SK-N-SH treated with all-trans-retinoic acid at 6 μM for 48 hours (cell line): ENCODE results near the gene CTXN3.

ENCODE experiments used
- ATAC-seq: fragments of 200-7000 bp; cut with Tn5 transposase; 3 replicates; pipeline ENCODE4 v1.9.1; 2020; ENCODE audit warnings: mild to moderate bottlenecking, moderate library complexity
- ARNTL ChIP-seq: fragments of 450-650 bp; formaldehyde crosslinking; IDR thresholded peaks from 2 replicates; pipeline ENCODE4 v1.5.0; 2020; ENCODE audit warnings: low read depth, mild to moderate bottlenecking, moderate library complexity, borderline replicate concordance
- CREB5 ChIP-seq: fragments of 250-450 bp; sonication (Bioruptor Pico); IDR thresholded peaks from 2 replicates; pipeline ENCODE4 v1.5.1; 2020; ENCODE audit warnings: low read depth, mild to moderate bottlenecking, moderate library complexity
- CSDC2 ChIP-seq: fragments of 250-450 bp; sonication (Bioruptor Pico); IDR thresholded peaks from 2 replicates; pipeline ENCODE4 v1.5.0; 2020; ENCODE audit warnings: mild to moderate bottlenecking, moderate library complexity
- CSRNP3 ChIP-seq: fragments of 250-450 bp; sonication (Bioruptor Pico); IDR thresholded peaks from 2 replicates; pipeline ENCODE4 v1.5.1; 2021; ENCODE audit warnings: mild to moderate bottlenecking, moderate library complexity
- ESRRG ChIP-seq: fragments of 250-450 bp; sonication (Bioruptor Pico); IDR thresholded peaks from 2 replicates; pipeline ENCODE4 v1.6.1; 2021; ENCODE audit warnings: mild to moderate bottlenecking
- GLIS3 ChIP-seq: fragments of 250-450 bp; sonication (Bioruptor Pico); IDR thresholded peaks from 2 replicates; pipeline ENCODE4 v1.5.0; 2020; ENCODE audit warnings: mild to moderate bottlenecking, moderate library complexity
- ISL1 ChIP-seq: fragments of 250-450 bp; sonication (Bioruptor Pico); IDR thresholded peaks from 2 replicates; pipeline ENCODE4 v2.1.2; 2022; ENCODE audit warnings: mild to moderate bottlenecking, moderate library complexity
- OSR1 ChIP-seq: fragments of 250-450 bp; sonication (Bioruptor Pico); IDR thresholded peaks from 2 replicates; pipeline ENCODE4 v1.8.0; 2022; ENCODE audit warnings: moderate library complexity, mild to moderate bottlenecking, inconsistent platforms
- PATZ1 ChIP-seq: fragments of 250-450 bp; sonication (Bioruptor Pico); IDR thresholded peaks from 2 replicates; pipeline ENCODE4 v1.8.0; 2020; ENCODE audit warnings: mild to moderate bottlenecking, moderate library complexity, borderline replicate concordance
- POU6F1 ChIP-seq: fragments of 250-450 bp; sonication (Bioruptor Pico); IDR thresholded peaks from 2 replicates; pipeline ENCODE4 v1.8.0; 2021; ENCODE audit warnings: low read depth, mild to moderate bottlenecking, moderate library complexity, borderline replicate concordance
- PPARA ChIP-seq: fragments of 250-450 bp; sonication (Bioruptor Pico); IDR thresholded peaks from 2 replicates; pipeline ENCODE4 v1.5.0; 2020; ENCODE audit warnings: mild to moderate bottlenecking, borderline replicate concordance
- RARB ChIP-seq: fragments of 250-450 bp; sonication (Bioruptor Pico); IDR thresholded peaks from 2 replicates; pipeline ENCODE4 v1.8.0; 2021; ENCODE audit warnings: mild to moderate bottlenecking, moderate library complexity
- SNAI2 ChIP-seq: fragments of 250-450 bp; sonication (Bioruptor Pico); IDR thresholded peaks from 2 replicates; pipeline ENCODE4 v1.5.0; 2020; ENCODE audit warnings: mild to moderate bottlenecking, moderate library complexity
- TCF4 ChIP-seq: fragments of 250-450 bp; sonication (Bioruptor Pico); IDR thresholded peaks from 2 replicates; pipeline ENCODE4 v1.8.0; 2021; ENCODE audit warnings: mild to moderate bottlenecking, moderate library complexity, borderline replicate concordance
- TOX ChIP-seq: fragments of 250-450 bp; sonication (Bioruptor Pico); IDR thresholded peaks from 2 replicates; pipeline ENCODE4 v1.8.0; 2021; ENCODE audit warnings: mild to moderate bottlenecking, moderate library complexity, borderline replicate concordance
- TSHZ2 ChIP-seq: fragments of 250-450 bp; sonication (Bioruptor Pico); IDR thresholded peaks from 2 replicates; pipeline ENCODE4 v1.5.0; 2020; ENCODE audit warnings: mild to moderate bottlenecking, moderate library complexity
- ZC3H10 ChIP-seq: fragments of 250-450 bp; sonication (Bioruptor Pico); IDR thresholded peaks from 2 replicates; pipeline ENCODE4 v1.5.1; 2021; ENCODE audit warnings: mild to moderate bottlenecking, moderate library complexity
- ZFP3 ChIP-seq: fragments of 250-450 bp; sonication (Bioruptor Pico); IDR thresholded peaks from 2 replicates; pipeline ENCODE4 v1.5.0; 2020; ENCODE audit warnings: mild to moderate bottlenecking, moderate library complexity
- ZFP30 ChIP-seq: fragments of 450-650 bp; formaldehyde crosslinking; IDR thresholded peaks from 2 replicates; pipeline ENCODE4 v1.5.0; 2022; ENCODE audit warnings: mild to moderate bottlenecking, moderate library complexity
- ZNF565 ChIP-seq: fragments of 450-650 bp; formaldehyde crosslinking; conservative IDR thresholded peaks from 2 replicates; pipeline ENCODE4 v1.5.0; 2020; ENCODE audit warnings: low read depth, mild to moderate bottlenecking, moderate library complexity
- ZNF70 ChIP-seq: fragments of 450-650 bp; formaldehyde crosslinking; IDR thresholded peaks from 2 replicates; pipeline ENCODE4 v1.5.0; 2020; ENCODE audit warnings: mild to moderate bottlenecking, moderate library complexity
- ZNF8 ChIP-seq: fragments of 450-650 bp; formaldehyde crosslinking; IDR thresholded peaks from 2 replicates; pipeline ENCODE4 v1.5.0; 2020; ENCODE audit warnings: mild to moderate bottlenecking, moderate library complexity

Gene CTXN3

GRCh38 chr5:127680595-127680994 lies 31.7 kb downstream of the CTXN3 start:
- no peak for ATAC-seq
- TF ChIP-seq TCF4 (CRISPR knock-in tag) = no peak
- no peak for TF ChIP-seq ARNTL (CRISPR knock-in tag)

GRCh38 chr5:127683008-127683407 lies 34.1 kb downstream of the CTXN3 start:
- no peak for TF ChIP-seq ZNF8 (CRISPR knock-in tag)
- TF ChIP-seq ZNF70 (CRISPR knock-in tag) = no peak
- no peak for TF ChIP-seq PPARA (CRISPR knock-in tag)
- TF ChIP-seq ZFP30 (CRISPR knock-in tag) = no peak
- no peak for TF ChIP-seq RARB (CRISPR knock-in tag)
- no peak for TF ChIP-seq ZFP3 (CRISPR knock-in tag)
- no peak for TF ChIP-seq PATZ1
- TF ChIP-seq OSR1 (CRISPR knock-in tag) = no peak
- TF ChIP-seq TOX (CRISPR knock-in tag) = no peak
- no peak for TF ChIP-seq POU6F1 (CRISPR knock-in tag)
- TF ChIP-seq CREB5 (CRISPR knock-in tag) = no peak
- no peak for TF ChIP-seq ZNF565 (CRISPR knock-in tag)
- no peak for TF ChIP-seq TSHZ2 (CRISPR knock-in tag)
- TF ChIP-seq ISL1 (CRISPR knock-in tag) = no peak
- TF ChIP-seq SNAI2 (CRISPR knock-in tag) = no peak
- no peak for TF ChIP-seq ESRRG (CRISPR knock-in tag)
- no peak for TF ChIP-seq CSRNP3 (CRISPR knock-in tag)
- no peak for TF ChIP-seq CSDC2
- TF ChIP-seq GLIS3 (CRISPR knock-in tag) = no peak
- no peak for TF ChIP-seq ZC3H10 (CRISPR knock-in tag)
- TF ChIP-seq, all 23 proteins: peak for 0
- no peak for ATAC-seq

- TF ChIP-seq ZNF565 (CRISPR knock-in tag) (no peak), CSDC2 (no peak), ZNF70 (CRISPR knock-in tag) (no peak), PATZ1 (no peak), OSR1 (CRISPR knock-in tag) (no peak), TOX (CRISPR knock-in tag) (no peak), PPARA (CRISPR knock-in tag) (no peak), ARNTL (CRISPR knock-in tag) (no peak), GLIS3 (CRISPR knock-in tag) (no peak), CREB5 (CRISPR knock-in tag) (no peak), RARB (CRISPR knock-in tag) (no peak), ZNF8 (CRISPR knock-in tag) (no peak)
- no peak for ATAC-seq
Measured at GRCh38 chr5:127684726-127685467, 36.0 kb downstream of the CTXN3 start.
